ENCODE results near the gene TSHZ1. TPM values are rescaled to one million over a fixed set of nuclear protein-coding genes. Genes with fewer than 3 reads are reported as not detected.

TSHZ1 gene
- total and polyA plus RNA-seq, 2 of the 8 experiments (the other 6 are each of a cell fraction or from before 2014, with no cell fraction given) = 0.03 to 0.32 TPM

DNA sequence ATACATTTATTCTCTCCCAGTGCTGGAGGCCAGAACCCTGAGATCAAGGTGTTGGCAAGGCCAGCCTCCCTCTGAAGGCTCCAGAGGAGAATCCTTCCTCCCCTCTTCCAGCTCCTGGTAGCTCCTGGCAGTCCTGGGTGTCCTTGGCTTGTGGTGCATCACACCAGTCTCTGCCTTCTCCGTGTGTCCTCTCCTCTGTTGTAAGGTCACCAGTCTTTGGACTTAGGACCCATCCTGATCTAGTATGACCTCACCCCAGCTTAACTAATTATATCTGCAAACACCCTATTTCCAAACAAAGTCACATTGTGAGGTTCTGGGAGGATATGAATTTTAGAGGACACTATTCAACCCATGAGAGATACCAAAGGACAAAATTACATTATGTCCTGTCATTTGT lies 31.1 kb downstream of the TSHZ1 start (continued):
- TF ChIP-seq SUZ12 (IDR thresholded peaks at IDR 0.05; ENCODE audit: low read length) (no peak), JUND (IDR thresholded peaks at IDR 0.05; ENCODE audit: low read length) (no peak), SIN3A (conservative IDR thresholded peaks at IDR 0.05 in 1 of 2, IDR thresholded peaks at IDR 0.05 in 1 of 2; ENCODE audit: low read depth in 1 of 2, low read length in 2 of 2) (no peak)
